Glomerular endothelial cell (primary cell): Measurements from ENCODE around the gene CGB7. TPM values are rescaled to one million over a fixed set of nuclear protein-coding genes. Genes with fewer than 3 reads are reported as not detected.

Experiments used
- DNase-seq: peaks from one replicate; pipeline ENCODE4 v3.0.0-alpha.2; 2011; ENCODE audit warnings: low read depth, low spot score; ENCODE audit errors: extremely low read depth
- total RNA-seq: library from RNA; depleted of rRNA; stranded (reverse); fragments of >200 nt; gene quantifications from 2 replicates; pipeline ENCODE4 v1.2.3, GENCODE V29; 2015

The CGB7 gene
- total RNA-seq, 1 donor from 2014 or later = not detected

DNA sequence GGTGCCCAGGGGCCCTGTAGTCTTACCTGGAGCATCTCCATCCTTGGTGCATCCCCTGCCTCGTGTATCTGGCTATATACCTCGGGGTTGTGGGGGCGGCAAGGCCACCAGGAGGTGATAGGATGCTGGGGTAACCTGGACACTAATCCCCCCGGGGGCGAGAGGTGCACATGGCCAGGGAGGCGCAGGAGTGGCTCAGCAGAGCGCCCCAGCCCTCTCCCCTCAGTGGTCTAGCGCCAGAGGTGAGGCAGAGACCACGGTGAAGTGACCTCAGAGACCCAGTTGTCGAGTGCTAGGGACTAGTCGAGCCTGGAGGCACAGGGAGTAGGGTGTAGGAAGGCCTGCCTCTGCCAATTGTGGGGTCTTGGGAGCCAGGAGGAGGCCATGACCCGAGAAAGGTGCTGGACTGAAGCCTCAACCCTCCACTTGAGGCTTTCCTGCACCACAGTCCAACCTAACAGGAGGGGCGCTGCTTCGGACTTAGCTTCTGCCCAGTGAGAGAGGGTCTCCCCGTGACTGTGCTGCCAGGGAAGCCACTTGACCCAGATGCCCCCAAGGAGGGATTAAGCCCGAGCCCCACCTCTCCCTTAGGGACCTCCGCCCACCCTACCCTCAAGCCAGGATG is 40.4 kb downstream of the CGB7 start, which contains the start of gene LHB:
Gene LHB, minus strand, starts transcription at position 51 of the 625 bp plus-strand sequence. Its CDS starts 10 bp downstream, at position 41.
- DNase-seq = no peak

DNA sequence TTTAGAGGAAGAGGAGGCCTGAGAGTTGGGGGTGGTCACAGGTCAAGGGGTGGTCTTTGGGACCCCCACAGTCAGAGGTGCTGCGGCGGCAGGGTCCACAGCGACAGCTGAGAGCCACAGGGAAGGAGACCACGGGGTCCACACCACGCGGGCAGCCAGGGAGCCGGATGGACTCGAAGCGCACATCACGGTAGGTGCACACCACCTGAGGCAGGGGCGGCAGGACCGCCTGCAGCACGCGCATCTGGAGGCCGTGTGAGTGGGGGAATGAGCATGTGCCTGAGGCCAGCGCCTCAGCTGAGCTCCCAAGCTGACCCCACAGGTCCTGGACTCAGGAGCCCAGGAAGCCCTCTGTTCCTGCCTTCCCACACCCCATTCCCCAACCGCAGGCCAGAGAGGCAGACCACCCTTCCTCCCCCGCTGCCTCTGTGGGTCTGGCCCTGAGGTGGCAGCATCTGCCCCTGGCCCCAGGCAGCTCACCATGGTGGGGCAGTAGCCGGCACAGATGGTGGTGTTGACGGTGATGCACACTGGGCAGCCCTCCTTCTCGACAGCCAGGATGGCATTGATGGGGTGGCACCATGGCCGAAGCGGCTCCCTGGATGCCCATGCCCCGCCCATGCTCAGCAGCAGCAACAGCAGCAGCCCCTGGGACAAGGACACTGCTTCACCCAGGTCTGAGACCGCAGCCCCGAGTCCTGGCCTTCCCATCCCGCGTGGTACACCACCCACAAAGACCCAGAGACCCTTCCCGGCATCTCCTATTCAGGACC is 41.3 kb downstream of the CGB7 start:
- no peak for DNase-seq

DNA sequence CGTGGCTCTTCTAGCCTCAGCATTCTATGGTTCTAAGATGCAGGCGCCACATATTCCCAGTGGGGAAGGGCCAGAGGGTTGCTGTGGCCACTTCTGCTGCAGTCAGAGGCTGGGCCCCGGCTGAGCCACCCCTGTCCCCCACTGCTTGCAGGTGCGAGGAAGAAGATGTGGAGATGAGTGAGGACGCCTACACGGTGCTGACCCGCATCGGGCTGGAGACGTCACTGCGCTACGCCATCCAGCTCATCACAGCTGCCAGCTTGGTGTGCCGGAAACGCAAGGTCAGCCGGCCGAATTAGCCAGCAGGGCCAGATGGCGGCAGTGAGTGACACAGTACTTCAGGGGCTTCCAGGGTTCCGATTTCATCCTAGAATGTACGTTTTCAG is 42.7 kb downstream of the CGB7 start:
- no peak for DNase-seq

DNA sequence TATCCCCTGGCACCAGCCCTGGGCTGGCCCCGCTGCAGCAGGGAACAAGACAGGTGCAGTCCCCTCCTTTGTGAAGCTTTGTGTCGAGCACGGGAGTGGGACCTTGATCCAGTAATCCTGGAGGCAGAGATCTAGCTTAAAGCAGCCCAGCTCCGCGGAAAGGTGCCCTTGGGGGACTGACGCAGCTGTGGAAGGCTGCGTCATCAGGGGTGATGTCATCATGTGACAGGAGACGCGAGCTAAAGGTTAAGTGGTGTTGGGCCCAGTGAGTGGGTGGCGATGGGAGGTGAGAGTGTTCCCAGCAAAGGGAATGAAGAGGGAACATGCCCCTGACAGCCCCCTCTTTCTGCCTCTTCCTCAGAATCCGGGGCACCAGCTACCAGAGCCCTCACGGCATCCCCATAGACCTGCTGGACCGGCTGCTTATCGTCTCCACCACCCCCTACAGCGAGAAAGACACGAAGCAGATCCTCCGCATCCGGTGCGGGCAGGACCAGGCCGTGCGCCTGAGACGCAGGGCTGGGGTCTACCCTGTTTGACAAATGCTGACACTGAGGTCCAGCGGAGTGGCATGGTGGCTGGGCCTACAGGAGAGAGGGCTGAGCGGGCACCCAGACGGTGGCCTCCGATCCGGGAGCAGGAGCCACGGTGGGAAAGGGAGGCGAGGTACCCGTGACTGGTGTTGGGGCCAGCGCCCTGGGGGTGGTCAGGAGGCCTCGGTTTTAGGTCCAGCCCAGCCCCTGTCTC is 43.3 kb downstream of the CGB7 start:
- DNase-seq = no peak

DNA sequence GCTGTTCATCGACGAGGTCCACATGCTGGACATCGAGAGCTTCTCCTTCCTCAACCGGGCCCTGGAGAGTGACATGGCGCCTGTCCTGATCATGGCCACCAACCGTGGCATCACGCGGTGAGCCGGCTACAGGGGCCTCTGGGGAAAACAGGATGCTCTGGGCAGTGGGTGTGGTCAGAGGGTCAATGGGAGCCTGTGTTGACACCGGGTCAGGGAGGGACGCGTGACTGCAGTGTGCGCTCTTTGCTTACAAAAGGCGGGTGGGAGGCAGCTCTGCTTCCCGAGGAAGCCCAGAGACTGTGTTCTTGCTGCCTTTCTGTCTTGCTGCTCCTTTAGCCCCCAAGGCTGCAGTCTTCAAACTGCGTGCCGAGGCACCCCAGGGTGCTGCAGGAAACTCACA is 46.4 kb downstream of the CGB7 start:
- DNase-seq = no peak

DNA sequence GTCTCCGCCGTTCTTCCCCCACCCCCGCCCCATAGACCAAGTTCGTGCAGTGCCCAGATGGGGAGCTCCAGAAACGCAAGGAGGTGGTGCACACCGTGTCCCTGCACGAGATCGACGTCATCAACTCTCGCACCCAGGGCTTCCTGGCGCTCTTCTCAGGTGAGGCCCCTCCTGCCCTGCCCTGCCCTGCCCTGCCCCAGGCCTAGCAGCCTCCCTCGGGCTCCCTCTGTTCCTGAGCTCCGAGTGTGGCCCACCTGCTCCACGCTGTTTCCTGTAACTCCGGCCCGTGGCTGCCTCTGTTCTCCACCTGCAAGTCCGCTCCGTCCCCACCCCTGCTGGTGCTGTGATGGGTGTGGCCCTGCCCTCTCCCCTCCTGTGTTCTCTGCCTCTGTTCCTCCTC is 47.1 kb downstream of the CGB7 start:
- DNase-seq = no peak

DNA sequence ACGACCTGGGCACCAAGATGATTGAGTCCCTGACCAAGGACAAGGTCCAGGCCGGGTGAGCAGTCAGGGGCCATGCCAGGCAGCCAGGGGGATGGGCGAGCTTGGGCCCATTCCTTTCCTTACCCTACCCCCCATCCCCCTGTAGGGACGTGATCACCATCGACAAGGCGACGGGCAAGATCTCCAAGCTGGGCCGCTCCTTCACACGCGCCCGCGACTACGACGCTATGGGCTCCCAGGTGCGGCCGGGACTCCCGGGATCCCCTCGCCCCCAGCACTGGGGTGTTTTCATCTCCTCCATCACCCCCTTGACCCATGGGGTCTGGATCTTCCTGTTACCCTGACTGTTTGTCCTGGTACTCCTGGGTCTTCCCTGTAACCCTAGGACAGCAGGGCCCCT is 47.7 kb downstream of the CGB7 start:
- no peak for DNase-seq

DNA sequence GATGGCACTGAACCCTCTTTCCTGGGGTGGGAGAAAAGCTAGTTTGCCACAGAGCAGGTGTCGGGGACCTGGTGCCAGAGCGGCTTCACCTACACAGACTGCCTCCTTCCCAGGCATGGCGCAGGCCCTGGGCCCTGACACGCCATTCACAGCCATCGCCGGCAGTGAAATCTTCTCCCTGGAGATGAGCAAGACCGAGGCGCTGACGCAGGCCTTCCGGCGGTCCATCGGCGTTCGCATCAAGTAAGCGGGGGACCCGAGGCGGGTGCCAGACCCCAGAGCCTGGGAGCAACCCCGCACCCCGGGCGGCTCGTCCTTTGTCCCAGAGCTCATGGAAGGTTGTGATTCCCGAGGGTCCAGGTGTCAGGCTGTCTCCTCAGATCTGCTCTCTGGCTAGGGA is 50.6 kb downstream of the CGB7 start:
- DNase-seq = no peak

DNA sequence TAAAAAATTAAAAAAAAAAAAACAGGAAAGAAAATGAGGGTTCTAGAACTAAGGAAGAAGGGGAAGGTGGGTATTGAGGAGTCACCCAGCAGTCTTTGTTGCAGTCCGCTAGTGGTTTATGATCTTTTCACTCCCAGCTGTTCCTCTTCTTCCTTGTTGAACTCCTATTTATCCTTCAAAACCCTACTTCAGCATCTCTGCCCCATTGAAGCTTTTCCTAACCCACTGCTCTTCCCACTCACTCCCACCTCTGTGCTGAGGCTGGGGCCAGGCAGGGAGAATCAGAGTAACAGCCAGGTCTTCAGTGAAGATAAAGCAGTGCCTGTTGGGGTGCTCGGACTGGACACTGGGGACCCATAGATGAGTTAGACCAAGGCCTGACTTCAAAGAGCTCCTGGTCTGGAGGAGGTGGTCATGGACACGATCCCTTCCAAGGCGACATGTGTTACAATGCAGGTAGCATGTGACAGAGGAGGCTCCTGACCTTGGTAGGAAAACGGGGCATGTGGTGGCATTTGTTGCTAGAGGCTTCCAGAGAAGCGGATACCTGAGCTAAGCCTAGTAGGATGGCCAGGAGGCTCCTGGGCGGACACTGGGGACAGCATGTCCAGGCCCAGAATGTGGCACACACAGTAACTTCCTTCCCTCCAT is 52.5 kb downstream of the CGB7 start:
- no peak for DNase-seq

Other genes starting within 250 kb of the CGB7 start
- 53.3 and 71.8 TPM in 2 replicates for gene BCAT2, start 246.7 kb downstream of the CGB7 start, total RNA-seq
- gene HSD17B14, start 221.3 kb downstream of the CGB7 start, total RNA-seq = 38.8 and 39.6 TPM in 2 replicates
- gene PLEKHA4, start 189.1 kb downstream of the CGB7 start, total RNA-seq = 2.4 and 4.0 TPM in 2 replicates
- 74.2 and 82.8 TPM in 2 replicates for gene PPP1R15A, start 185.3 kb downstream of the CGB7 start, total RNA-seq
- 0.19 TPM in 1 of 2 replicates, not detected in the other for gene TULP2, start 159.0 kb downstream of the CGB7 start, total RNA-seq
- gene NUCB1, start 157.4 kb downstream of the CGB7 start, total RNA-seq = 446 and 494 TPM in 2 replicates
- not detected in 2 replicates for gene DHDH, start 124.0 kb downstream of the CGB7 start, total RNA-seq
- gene BAX, start 102.9 kb downstream of the CGB7 start, total RNA-seq = 208 and 237 TPM in 2 replicates
- gene FTL, start 92.4 kb downstream of the CGB7 start, total RNA-seq = 2,985 and 5,472 TPM in 2 replicates
- gene GYS1, start 64.4 kb downstream of the CGB7 start, total RNA-seq = 40.0 and 41.5 TPM in 2 replicates
- gene RUVBL2, start 63.9 kb downstream of the CGB7 start, total RNA-seq = 132 and 133 TPM in 2 replicates
- 0.76 TPM in 1 of 2 replicates, not detected in the other for gene LHB, start 40.7 kb downstream of the CGB7 start, total RNA-seq
- not detected in 2 replicates for gene CGB3, start 33.4 kb downstream of the CGB7 start, total RNA-seq
- not detected in 2 replicates for gene CGB2, start 25.9 kb downstream of the CGB7 start, total RNA-seq
- not detected in 2 replicates for gene CGB1, start 20.9 kb downstream of the CGB7 start, total RNA-seq
- not detected in 2 replicates for gene CGB5, start 13.9 kb downstream of the CGB7 start, total RNA-seq
- not detected in 2 replicates for gene CGB8, start 8.6 kb downstream of the CGB7 start, total RNA-seq
- not detected in 2 replicates for gene NTF4, start 7.1 kb upstream of the CGB7 start, total RNA-seq
- gene KCNA7, start 14.9 kb upstream of the CGB7 start, total RNA-seq = 0.06 TPM in 1 of 2 replicates, not detected in the other
- gene SNRNP70, start 27.7 kb upstream of the CGB7 start, total RNA-seq = 156 and 289 TPM in 2 replicates
- gene LIN7B, start 56.6 kb upstream of the CGB7 start, total RNA-seq = 5.4 and 7.7 TPM in 2 replicates
- gene C19orf73, start 61.4 kb upstream of the CGB7 start, total RNA-seq = 1.9 and 3.3 TPM in 2 replicates
- 3.8 and 4.6 TPM in 2 replicates for gene PPFIA3, start 61.8 kb upstream of the CGB7 start, total RNA-seq
- not detected in 2 replicates for gene HRC, start 97.6 kb upstream of the CGB7 start, total RNA-seq
- gene TRPM4, start 100.0 kb upstream of the CGB7 start, total RNA-seq = 35.5 and 39.5 TPM in 2 replicates